Urinary bladder (tissue), 4 donors: Measurements from ENCODE around the gene TM4SF4. TPM values are rescaled to one million over a fixed set of nuclear protein-coding genes. Genes with fewer than 3 reads are reported as not detected.

Source experiments
- DNase-seq: peaks from one replicate; pipeline ENCODE4 v3.0.0-alpha.2; 2015; ENCODE audit errors: extremely low spot score
- H3K27ac ChIP-seq: one replicate; pipeline ENCODE4 v1.5.1; 2013; ENCODE audit warnings: low read depth, mild to moderate bottlenecking, moderate library complexity
- H3K36me3 ChIP-seq: one replicate; pipeline ENCODE4 v1.6.1; 2013; ENCODE audit warnings: mild to moderate bottlenecking, moderate library complexity; ENCODE audit not compliant: insufficient read depth
- H3K4me1 ChIP-seq: one replicate; pipeline ENCODE4 v1.6.1; 2013; ENCODE audit warnings: mild to moderate bottlenecking, moderate library complexity; ENCODE audit not compliant: insufficient read depth
- H3K4me3 ChIP-seq: one replicate; pipeline ENCODE4 v1.5.1; 2013; ENCODE audit warnings: low read depth, low read length
- WGBS: extraction: QIAGEN DNeasy Blood & Tissue Kit; methylation state at CpG from one replicate; pipeline ENCODE4 v1.1.7; 2013; 5-methylcytosine and 5-hydroxymethylcytosine counted together
- polyA plus RNA-seq: library from polyadenylated mRNA; stranded (reverse); fragments of 200-250 nt; gene quantifications from one replicate; pipeline ENCODE4 v1.2.3, GENCODE V29; 2013
- total RNA-seq: library from RNA; depleted of rRNA; stranded (reverse); fragments of >200 nt; gene quantifications from one replicate; pipeline ENCODE4 v1.2.3, GENCODE V29; 2014
- donor health status: healthy with polysubstance abuse.
- donor health status: healthy.

The TM4SF4 gene
- total and polyA plus RNA-seq, 2 donors = 0.05 TPM; not detected in 1

- Histone ChIP-seq H3K4me1 (no peaks in the 10 kb centered on the region), H3K36me3 (no peaks in the 10 kb centered on the region), H3K27ac (no peak overlapping the region), H3K4me3 (no peak overlapping the region)
- 88% methylated on average over 3 of the region's 3 CpGs for WGBS
- no peak for DNase-seq
Measured at GRCh38 chr3:149481056-149481455, 6.6 kb downstream of the TM4SF4 start.

- no peak for DNase-seq
- Histone ChIP-seq H3K4me1 (no peaks in the 10 kb centered on the region), H3K36me3 (no peaks in the 10 kb centered on the region), H3K27ac (no peak overlapping the region), H3K4me3 (no peak overlapping the region)
- 68% methylated on average over 2 of the region's 2 CpGs for WGBS
Measured at GRCh38 chr3:149481491-149481890, 7.0 kb downstream of the TM4SF4 start.

GRCh38 chr3:149486726-149487125 lies 12.2 kb downstream of the TM4SF4 start:
- H3K4me1 ChIP-seq = no peaks in the 10 kb centered on the region
- no peak overlapping the region for H3K27ac ChIP-seq
- DNase-seq = no peak
- H3K36me3 ChIP-seq = no peaks in the 10 kb centered on the region
- H3K4me3 ChIP-seq = no peak overlapping the region
- WGBS = 92% methylated on average over 5 of the region's 5 CpGs

GRCh38 chr3:149487598-149488197 lies 13.2 kb downstream of the TM4SF4 start:
- Histone ChIP-seq H3K4me1 (no peaks in the 10 kb centered on the region), H3K4me3 (no peak overlapping the region), H3K36me3 (no peaks in the 10 kb centered on the region), H3K27ac (no peak overlapping the region)
- no peak for DNase-seq
- WGBS = 71% methylated on average over 6 of the region's 6 CpGs

GRCh38 chr3:149489060-149489690 lies 14.7 kb downstream of the TM4SF4 start:
- no peaks in the 10 kb centered on the region for H3K36me3 ChIP-seq
- WGBS = 68% methylated on average over 6 of the region's 6 CpGs
- H3K4me1 ChIP-seq = no peaks in the 10 kb centered on the region
- no peak overlapping the region for H3K4me3 ChIP-seq
- DNase-seq = no peak
- H3K27ac ChIP-seq = no peak overlapping the region

GRCh38 chr3:149490260-149490971 lies 15.9 kb downstream of the TM4SF4 start:
- H3K36me3 ChIP-seq = no peaks in the 10 kb centered on the region
- no peak overlapping the region for H3K27ac ChIP-seq
- H3K4me3 ChIP-seq = no peak overlapping the region
- no peak for DNase-seq
- H3K4me1 ChIP-seq = no peaks in the 10 kb centered on the region

- no peak overlapping the region for H3K4me3 ChIP-seq
- H3K4me1 ChIP-seq = no peaks in the 10 kb centered on the region
- no peak overlapping the region for H3K27ac ChIP-seq
- WGBS = 86% methylated on average over 8 of the region's 8 CpGs
- DNase-seq = no peak
- no peaks in the 10 kb centered on the region for H3K36me3 ChIP-seq
Measured at GRCh38 chr3:149493315-149494021, 19.0 kb downstream of the TM4SF4 start.

GRCh38 chr3:149494022-149494758 lies 19.7 kb downstream of the TM4SF4 start:
- 36% methylated on average over 11 of the region's 11 CpGs for WGBS
- H3K27ac ChIP-seq = no peak overlapping the region
- H3K4me1 ChIP-seq = no peaks in the 10 kb centered on the region
- no peak overlapping the region for H3K4me3 ChIP-seq
- DNase-seq = no peak
- H3K36me3 ChIP-seq = no peaks in the 10 kb centered on the region

- no peaks in the 10 kb centered on the region for H3K4me1 ChIP-seq
- DNase-seq = no peak
- no peak overlapping the region for H3K27ac ChIP-seq
- H3K36me3 ChIP-seq = no peaks in the 10 kb centered on the region
- H3K4me3 ChIP-seq = no peak overlapping the region
- 95% methylated on average over 6 of the region's 6 CpGs for WGBS
Measured at GRCh38 chr3:149494759-149495580, 20.5 kb downstream of the TM4SF4 start.

- Histone ChIP-seq H3K4me1 (no peaks in the 10 kb centered on the region), H3K4me3 (no peak overlapping the region), H3K36me3 (no peaks in the 10 kb centered on the region), H3K27ac (no peak overlapping the region)
- DNase-seq = no peak
- WGBS = 90% methylated on average over 6 of the region's 6 CpGs
Measured at GRCh38 chr3:149495581-149496125, 21.2 kb downstream of the TM4SF4 start.

GRCh38 chr3:149496891-149497290 lies 22.4 kb downstream of the TM4SF4 start:
- no peak for DNase-seq
- Histone ChIP-seq H3K36me3 (no peaks in the 10 kb centered on the region), H3K4me3 (no peak overlapping the region), H3K4me1 (no peaks in the 10 kb centered on the region), H3K27ac (no peak overlapping the region)
- WGBS = 93% methylated on average over 4 of the region's 4 CpGs

- no peaks in the 10 kb centered on the region for H3K4me1 ChIP-seq
- no peak for DNase-seq
- H3K4me3 ChIP-seq = no peak overlapping the region
- 77% methylated on average over 4 of the region's 4 CpGs for WGBS
- no peak overlapping the region for H3K27ac ChIP-seq
- no peaks in the 10 kb centered on the region for H3K36me3 ChIP-seq
Measured at GRCh38 chr3:149497966-149498670, 23.6 kb downstream of the TM4SF4 start.
